ENCODE measurements around the gene ACTR6.
"Not testable (repeated sequence)": the region's sequence is repeated elsewhere in the genome, so short reads cannot be mapped to it uniquely, and the experiment has no call there.

The ACTR6 gene

GRCh38 chr12:100185361-100185894, 15.2 kb upstream of the ACTR6 start:
- peak; percentile 34 for DNase-seq (ENCODE audit: low spot score)

DNA sequence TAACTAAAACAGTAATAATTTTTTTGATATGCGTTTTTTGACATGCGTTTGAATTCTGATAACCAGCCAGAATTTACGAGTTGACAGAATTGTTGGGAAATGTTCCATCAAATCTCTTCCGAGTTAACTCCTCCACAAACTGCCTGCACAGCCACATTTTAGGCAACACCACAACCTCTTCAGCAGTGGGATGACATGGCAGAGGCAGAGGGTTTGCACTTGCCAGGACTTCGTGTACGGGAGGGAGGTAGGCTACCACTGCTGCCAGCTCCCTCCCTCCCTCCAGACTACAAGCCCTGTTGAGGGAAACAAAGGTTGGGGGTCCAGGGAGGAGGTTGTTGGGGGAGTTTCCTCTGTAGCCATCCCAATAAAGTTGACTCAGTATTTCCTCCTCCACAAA, 14.5 kb upstream of the ACTR6 start:
- DNase-seq (ENCODE audit: low spot score), result no peak

GRCh38 chr12:100187068-100187467, 13.5 kb upstream of the ACTR6 start:
- DNase-seq (ENCODE audit: low spot score), result no peak

GRCh38 chr12:100187857-100188519, 12.6 kb upstream of the ACTR6 start:
- DNase-seq (ENCODE audit: low spot score), result no peak

GRCh38 chr12:100188888-100189635, 11.6 kb upstream of the ACTR6 start:
- DNase-seq (ENCODE audit: low spot score), result not testable (repeated sequence)

- no peak for DNase-seq (ENCODE audit: low spot score)
Measured at GRCh38 chr12:100189636-100190394, 10.8 kb upstream of the ACTR6 start.

GRCh38 chr12:100193085-100193484, 7.5 kb upstream of the ACTR6 start:
- DNase-seq (ENCODE audit: low spot score), result no peak

DNA sequence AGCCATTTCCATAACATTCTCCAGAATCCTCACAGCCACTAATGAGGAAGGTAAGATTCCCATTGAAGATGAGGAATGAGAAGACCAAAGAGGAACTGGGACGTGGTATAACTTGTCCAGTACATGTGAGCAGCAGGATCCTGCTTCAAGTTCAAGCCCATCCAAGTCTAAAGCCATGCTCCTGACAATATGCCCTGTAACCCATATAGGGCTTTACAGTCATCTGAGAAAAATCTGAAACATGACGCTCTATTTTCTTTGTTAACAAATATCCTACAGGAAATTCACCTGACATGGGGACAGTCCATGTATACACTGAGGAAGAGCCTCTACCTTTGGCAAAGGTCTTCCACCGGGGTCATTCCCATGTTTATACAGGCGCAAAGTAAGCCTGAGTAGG, 3.1 kb upstream of the ACTR6 start:
- no peak for DNase-seq (ENCODE audit: low spot score)

- DNase-seq (ENCODE audit: low spot score), result no peak
Measured at GRCh38 chr12:100199023-100199346, 1.6 kb upstream of the ACTR6 start.

DNA sequence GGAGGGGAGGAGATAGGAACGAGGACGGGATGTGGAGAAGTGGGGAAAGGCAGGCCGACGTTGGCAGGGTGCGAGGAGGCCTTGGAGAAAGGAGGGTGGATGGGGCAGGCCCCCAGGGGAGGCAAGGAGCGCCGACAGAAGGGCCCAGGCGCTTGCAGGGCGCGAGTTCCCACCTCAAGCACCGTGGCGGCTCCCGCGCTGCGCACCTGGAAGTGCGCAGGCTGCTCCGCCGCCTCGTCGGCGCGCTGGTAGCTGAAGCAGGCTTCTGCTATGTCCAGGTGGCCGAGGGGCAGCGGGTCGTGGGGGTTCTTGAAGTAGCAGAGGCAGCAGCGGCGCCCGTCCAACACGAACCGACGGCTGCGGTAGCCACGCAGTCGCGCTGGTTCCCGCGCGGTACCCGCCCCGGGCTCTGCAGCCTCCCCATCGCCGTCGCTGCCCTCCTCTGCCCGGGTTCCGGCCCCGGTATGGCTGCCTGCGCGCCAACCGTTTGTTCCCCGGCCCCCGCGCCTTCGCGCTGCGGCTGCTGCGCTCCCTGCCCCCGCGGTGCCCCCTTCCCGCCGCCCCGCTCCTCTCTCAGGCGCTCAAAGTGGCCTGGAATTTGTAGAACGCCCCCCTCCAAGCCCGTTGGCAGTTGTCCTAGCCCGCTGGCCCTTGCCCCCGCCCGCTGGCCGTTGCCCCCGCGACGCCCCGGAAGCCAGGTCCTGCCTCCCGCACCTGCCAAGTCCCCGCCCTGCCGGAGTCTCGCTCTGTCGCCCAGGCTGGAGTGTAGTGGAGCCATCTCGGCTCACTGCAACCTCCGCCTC, 1.1 kb upstream of the ACTR6 start:
- no peak for DNase-seq (ENCODE audit: low spot score)

DNA sequence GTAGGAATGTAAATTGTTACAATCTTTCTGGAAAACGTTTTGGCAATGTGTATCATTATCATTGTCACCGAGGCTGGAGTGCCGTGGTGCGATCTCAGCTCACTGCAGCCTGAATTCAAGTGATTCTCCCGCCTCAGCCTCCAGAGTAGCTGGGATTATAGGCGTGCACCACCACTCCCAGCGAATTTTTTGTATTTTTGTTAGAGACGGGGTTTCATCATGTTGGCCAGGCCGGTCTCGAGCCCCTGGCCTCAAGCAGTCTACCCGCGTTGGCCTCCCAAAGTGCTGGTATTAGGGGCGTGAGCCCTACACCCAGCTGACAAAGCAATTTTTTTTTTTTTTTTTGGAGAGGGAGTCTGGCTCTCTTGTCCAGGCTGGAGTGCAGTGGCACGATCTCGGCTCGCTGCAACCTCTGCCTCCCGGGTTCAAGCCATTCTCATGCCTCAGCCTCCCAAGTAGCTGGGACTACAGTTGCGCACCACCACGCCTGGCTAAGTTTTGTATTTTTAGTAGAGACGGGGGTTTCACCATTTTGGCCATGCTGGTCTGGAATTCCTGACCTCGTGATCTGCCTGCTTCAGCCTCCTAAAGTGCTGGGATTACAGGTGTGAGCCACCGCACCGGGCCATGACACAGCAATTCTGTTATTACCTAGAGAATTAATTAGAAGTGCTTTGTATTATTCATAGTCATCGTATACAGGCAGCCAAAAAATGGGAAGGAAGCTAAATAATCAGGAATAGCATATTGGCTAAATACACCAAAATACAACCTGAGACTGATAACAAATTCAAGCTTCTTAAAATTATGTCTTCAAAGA, 1.2 kb downstream of the ACTR6 start:
- no peak for DNase-seq (ENCODE audit: low spot score)

DNA sequence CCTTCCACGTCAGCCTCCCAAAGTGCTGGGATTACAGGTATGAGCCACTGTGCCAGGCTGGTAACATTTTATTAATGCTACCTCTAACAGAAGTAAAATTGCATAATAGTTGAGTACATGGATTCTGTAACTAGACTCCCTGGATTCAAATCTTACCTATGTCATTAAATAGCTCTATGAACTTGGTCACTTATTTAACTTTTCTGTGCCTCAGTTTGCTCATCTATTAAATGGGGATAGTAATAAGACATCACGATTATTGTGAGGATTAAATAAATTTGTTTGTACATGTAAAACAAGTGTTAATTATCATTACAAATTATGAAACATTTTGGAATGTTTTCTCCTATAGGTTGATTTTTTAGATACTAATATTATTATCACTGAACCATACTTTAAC, 6.7 kb downstream of the ACTR6 start:
- DNase-seq (ENCODE audit: low spot score), result no peak

GRCh38 chr12:100208834-100209233, 8.2 kb downstream of the ACTR6 start:
- DNase-seq (ENCODE audit: low spot score), result no peak

- DNase-seq (ENCODE audit: low spot score), result no peak
Measured at GRCh38 chr12:100211698-100212097, 11.1 kb downstream of the ACTR6 start.

DNA sequence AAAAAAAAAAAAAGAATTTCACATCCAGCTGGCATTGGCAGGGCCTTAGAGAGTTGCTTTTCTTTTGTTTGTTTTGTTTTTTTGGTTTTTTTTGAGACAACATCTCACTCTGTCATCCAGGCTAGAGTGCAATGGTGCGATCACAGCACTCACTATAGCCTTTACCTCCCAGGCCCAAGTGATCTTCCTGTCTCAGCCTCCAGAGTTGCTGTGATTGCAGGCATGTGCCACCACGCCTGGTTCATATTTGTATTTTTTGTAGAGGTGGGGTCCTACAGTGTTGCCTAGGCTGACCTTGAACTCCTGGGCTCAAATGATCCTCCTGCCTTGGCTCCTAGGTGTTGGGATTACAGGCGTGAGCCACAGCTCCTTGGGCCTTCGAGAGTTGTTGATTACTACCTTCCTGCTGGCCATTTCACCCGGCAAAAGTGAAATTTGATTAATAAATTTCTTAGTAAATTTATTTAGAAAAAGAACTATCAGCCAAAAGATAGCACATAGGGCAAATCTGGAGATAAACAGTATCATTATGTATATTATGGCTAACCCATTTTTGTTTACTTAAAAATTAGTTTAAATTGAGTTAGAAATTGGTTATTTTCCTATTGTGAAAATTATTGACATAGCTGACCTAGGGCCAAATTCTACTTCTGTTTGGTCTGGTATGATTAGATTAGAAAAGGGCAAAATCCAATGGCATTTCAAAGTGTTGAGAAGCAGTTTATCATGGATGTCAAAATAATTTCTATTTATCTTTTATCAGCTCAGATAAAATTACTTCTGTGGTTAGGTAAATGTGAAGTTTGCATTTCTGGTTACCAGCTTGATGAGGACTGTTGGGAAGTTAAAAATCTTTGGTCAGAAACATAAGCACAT, 12.6 kb downstream of the ACTR6 start:
- no peak for DNase-seq (ENCODE audit: low spot score)

GRCh38 chr12:100214518-100214917, 13.9 kb downstream of the ACTR6 start:
- no peak for DNase-seq (ENCODE audit: low spot score)

- no peak for DNase-seq (ENCODE audit: low spot score)
Measured at GRCh38 chr12:100215209-100215608, 14.6 kb downstream of the ACTR6 start.

GRCh38 chr12:100216337-100216736, 15.7 kb downstream of the ACTR6 start:
- no peak for DNase-seq (ENCODE audit: low spot score)

- no peak for DNase-seq (ENCODE audit: low spot score)
Measured at GRCh38 chr12:100219328-100220109, 18.9 kb downstream of the ACTR6 start.

Measured in pons (tissue), 1 donor.